LoVo (cell line): ENCODE measurements around the gene FLCN.
A peak's percentile ranks its signal among the peaks of the same experiment; 100 is the strongest.

Source experiments
- DNase-seq: peaks from one replicate; pipeline ENCODE4 v3.0.0-alpha.2; 2016; ENCODE audit warnings: low spot score

Gene FLCN

DNA sequence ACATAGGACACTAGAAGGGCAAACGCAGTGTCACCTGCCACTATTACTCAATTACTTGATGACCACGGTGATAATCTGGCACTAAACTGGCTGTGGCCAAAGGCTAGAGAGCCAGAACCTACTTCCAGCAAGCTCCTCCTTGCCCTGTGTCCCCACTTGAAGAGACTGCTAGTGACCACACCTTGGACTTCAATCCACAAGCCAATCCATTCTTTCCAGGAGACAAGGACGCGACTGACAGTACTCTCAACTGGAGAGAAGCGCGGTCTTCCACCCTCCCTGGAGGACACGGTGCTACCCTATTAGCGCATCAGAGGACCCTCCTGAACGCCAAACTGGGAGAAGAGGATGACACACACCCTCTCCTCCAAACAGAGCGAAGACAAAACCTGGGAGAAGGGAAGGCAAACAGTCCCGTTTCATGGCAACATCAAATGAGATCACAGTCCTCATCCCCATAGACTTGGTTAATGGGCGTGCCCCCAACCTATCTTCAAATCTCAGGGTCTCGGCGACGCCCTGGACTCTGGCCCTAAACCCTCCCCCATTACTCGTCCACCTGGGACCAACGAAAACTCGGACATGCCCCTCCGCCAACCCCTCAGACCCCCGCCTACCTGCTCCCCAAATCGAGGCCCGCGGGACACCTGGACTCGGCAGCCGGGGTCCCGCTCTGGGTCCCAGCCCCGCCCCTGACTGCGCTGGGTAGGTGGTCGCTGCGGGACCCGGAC, 508 bp downstream of the FLCN start:
- peak; percentile 19 for DNase-seq

GRCh38 chr17:17235212-17236174, 1.5 kb downstream of the FLCN start:
- no peak for DNase-seq

GRCh38 chr17:17232303-17232621, 4.7 kb downstream of the FLCN start:
- no peak for DNase-seq

- DNase-seq, result no peak
Observed at GRCh38 chr17:17231621-17232302, 5.2 kb downstream of the FLCN start.

- DNase-seq, result no peak
Observed at GRCh38 chr17:17229416-17230384, 7.3 kb downstream of the FLCN start.

DNA sequence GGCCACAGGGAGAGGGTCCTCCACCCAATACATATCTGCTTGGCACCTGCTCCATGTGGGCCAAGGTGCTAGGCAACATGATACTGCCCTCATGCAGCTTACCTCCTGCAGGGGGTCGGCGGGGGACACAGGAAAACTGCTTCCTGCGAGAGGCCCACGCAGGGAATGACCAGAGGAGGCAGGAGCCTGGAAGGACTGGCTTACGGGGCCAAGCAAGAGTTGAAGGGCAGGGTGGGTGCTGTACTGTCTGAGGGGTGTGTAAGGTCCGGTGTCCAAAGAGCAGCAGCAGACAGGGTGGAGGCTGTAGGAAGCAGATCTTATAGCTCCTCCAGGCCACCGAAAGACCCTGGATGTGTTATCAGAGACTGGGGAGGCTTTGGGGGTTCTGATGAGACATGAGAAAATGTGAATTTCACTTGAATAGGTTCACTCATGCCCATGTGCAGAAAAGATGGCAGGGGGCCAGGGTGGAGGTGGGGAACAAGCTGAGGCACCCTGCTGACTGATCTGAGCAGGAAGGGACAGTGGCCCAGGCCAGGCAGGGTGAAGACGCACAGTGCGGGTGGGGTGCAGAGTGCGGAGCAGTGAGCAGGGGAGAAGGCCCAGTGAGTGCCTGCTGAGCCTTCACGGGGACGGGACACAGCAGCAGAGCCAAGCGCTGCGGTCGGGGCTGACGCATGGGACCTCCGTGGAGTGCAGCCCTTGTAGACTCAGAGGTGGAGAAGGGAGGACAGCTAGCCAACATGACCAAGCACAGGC, 8.3 kb downstream of the FLCN start:
- DNase-seq, result no peak

DNA sequence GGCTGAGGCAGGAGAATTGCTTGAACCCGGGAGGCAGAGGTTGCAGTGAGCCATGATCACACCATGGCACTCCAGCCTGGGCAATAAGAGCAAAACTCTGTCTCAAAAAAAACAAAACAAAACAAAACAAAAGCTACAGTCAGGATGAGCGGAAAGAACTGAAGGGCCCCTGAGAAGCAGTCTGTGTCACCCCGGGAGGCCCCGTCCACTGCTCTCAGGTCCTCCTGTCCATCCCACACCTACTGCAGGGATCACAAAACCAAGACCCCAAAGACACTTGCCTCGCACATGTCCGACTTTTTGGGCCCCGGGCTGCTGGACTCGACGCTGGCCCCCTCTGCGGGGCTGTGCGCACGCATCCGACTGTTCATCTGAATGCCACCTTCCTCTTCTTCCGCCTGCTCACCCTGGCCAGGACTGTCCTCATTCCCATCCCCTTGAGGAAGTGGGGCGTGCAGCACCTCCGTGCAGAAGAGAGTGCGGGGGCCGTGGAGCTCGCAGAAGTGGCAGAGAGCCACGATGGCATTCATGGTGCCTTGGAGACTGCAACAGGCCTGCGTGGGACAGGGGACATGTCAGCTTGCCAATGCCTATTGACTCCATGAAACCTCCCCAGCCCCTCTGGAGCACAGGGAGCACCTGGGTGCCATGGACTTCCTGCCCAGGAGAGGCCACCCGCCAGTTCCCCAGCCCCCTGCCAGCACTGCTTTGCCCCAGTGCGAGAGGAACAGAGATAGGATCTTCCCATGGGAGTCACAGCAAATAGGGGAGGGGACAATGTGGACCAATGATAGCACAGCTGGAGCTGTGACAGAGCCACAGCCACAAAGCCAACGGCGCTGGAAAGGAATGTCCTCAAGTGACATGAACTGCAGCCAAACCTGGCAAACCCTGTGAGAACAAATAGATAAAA, 9.1 kb downstream of the FLCN start:
- DNase-seq, result no peak

GRCh38 chr17:17226451-17227265, 10.3 kb downstream of the FLCN start:
- DNase-seq, result no peak

DNA sequence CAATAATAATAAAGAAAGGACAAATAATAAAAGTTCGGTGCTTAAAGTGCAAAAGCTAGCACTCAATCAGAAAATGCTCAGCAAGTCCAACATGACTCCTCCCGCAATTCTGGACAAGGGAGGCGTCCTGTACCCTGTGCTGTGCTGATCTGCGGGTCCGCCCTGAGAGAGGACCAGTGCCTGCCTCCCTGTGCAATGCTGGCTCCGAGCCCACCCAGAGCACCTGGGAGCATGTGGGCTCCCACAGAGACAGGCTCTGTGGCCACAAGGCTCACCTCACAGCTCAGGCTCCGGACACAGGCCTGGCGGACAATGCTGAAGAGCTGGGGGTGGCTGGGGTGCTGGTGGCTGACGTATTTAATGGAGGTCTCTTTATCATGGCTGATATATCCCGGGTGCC, 11.1 kb downstream of the FLCN start:
- no peak for DNase-seq

DNA sequence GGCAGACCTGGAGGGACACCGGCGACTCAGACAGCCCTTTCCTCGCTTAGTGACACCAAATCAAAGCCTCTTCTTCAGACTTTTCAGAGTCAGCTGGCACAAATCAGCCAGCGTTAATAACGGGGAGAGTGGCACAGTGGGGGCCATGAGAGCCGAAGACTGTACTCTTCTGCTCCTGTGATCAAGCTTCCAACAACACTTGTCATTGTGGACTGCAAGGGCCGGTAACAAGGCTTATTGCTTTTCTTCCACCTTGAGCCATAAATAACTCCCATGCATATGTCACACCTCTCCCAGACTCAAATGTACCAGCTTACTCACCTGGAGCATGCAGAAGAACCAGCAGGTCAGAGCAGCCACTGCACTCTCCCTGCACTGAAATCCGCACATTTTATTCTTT, 12.8 kb downstream of the FLCN start:
- DNase-seq, result no peak

GRCh38 chr17:17223736-17224135, 13.2 kb downstream of the FLCN start:
- no peak for DNase-seq

- no peak for DNase-seq
Observed at GRCh38 chr17:17221329-17221728, 15.6 kb downstream of the FLCN start.

DNA sequence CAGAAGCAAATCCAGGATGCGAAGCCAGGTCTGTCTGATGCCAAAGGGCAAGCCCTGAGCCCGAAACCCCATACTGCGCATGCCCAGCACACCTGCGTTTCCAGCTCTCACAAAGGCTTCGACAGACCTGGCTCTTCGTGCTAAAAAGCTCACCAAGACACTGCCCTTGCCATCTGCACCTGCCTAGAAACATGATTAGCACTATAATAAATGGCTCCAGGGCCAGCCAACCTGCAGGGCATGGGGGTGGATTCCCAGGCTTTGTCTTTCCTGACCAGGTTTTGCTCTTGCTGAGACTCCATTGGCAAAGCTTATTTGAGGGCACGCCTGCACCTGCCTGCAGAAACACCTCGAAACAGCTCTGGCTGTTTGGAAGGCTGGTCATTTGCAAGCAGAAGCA, 16.4 kb downstream of the FLCN start:
- DNase-seq, result no peak

GRCh38 chr17:17217995-17218394, 19.0 kb downstream of the FLCN start:
- DNase-seq, result no peak

GRCh38 chr17:17216776-17217175, 20.2 kb downstream of the FLCN start:
- no peak for DNase-seq

DNA sequence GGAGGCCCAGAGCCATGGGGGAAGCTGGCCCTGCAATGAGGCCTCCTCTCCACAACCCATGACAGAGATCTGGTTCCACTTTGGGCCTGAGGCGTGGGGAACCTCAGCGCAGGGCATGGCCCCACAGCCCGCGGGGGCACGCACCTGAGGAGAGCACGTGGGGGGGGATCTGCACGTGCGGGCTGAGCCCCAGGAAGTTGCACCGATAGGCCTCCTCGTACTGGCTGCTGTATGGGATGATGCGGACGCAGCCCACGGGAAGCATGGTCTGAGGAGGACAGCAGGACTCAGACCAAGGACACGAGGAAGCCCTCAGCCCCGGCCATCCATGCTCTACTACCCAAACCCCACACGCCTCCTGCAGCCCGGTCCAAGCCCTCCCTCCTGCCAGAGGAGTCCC, 20.7 kb downstream of the FLCN start:
- DNase-seq, result no peak

GRCh38 chr17:17215575-17215974, 21.4 kb downstream of the FLCN start:
- DNase-seq, result no peak

GRCh38 chr17:17214646-17215436, 22.1 kb downstream of the FLCN start:
- no peak for DNase-seq
